AG04450 (cell line): ENCODE data around the gene ZFYVE21. TPM values are rescaled to one million over a fixed set of nuclear protein-coding genes. Genes with fewer than 3 reads are reported as not detected.

Source experiments
- CTCF ChIA-PET: fragments of 300-600, 350-600 bp; formaldehyde crosslinking; extraction: SDS; loops from one replicate; lab custom pipeline; 2022; ENCODE audit warnings: antibody characterized with exemption, inconsistent platforms; lab: Charles Lee
- POLR2A ChIA-PET: fragments of 350-600 bp; formaldehyde crosslinking; extraction: SDS; loops from one replicate; lab custom pipeline; 2021; ENCODE audit warnings: antibody characterized with exemption, inconsistent platforms; lab: Yijun Ruan, JAX
- DNase-seq: peaks from one replicate; pipeline ENCODE4 v3.0.0-alpha.2; 2011; ENCODE audit warnings: low read depth, low spot score
- H3K27ac ChIP-seq: one replicate; pipeline ENCODE4 v1.5.1; 2012; ENCODE audit warnings: low read depth, low read length, control low read depth
- H3K27me3 ChIP-seq: one replicate; pipeline ENCODE4 v1.6.0; 2012; ENCODE audit warnings: low read length; ENCODE audit not compliant: control insufficient read depth, insufficient read depth
- H3K4me3 ChIP-seq: 2 replicates; pipeline ENCODE4 v1.5.1; 2011; ENCODE audit warnings: mild to moderate bottlenecking, low read depth, low read length, control low read depth
- H3K9me3 ChIP-seq: 2 replicates; pipeline ENCODE4 v1.5.1; 2012; ENCODE audit warnings: low read length; ENCODE audit not compliant: control insufficient read depth, insufficient read depth
- CTCF ChIP-seq: IDR thresholded peaks from 2 replicates; pipeline ENCODE4 v1.5.1; 2011; ENCODE audit warnings: low read depth, low read length, control low read depth, inconsistent platforms
- polyA plus RNA-seq: library from polyadenylated mRNA; depleted of rRNA; stranded (reverse); fragments of >200 nt; gene quantifications from 2 replicates; pipeline ENCODE4 v1.2.3, GENCODE V29; 2011

ZFYVE21 gene
- polyA plus RNA-seq, 1 experiment: 77.5 TPM

- no peaks in the 10 kb centered on the region for H3K27me3 ChIP-seq
- TF ChIP-seq CTCF: no peak
- H3K27ac ChIP-seq: no peak overlapping the region
- DNase-seq: no peak
- H3K9me3 ChIP-seq: no peaks in the 10 kb centered on the region
- ChIA-PET POLR2A (no interaction called here), CTCF (no interaction called here)
- H3K4me3 ChIP-seq: no peak overlapping the region
Measured at GRCh38 chr14:103710771-103711377, 4.7 kb upstream of the ZFYVE21 start.

- DNase-seq: no peak
- no peak overlapping the region for H3K4me3 ChIP-seq
- H3K27me3 ChIP-seq: no peaks in the 10 kb centered on the region
- ChIA-PET CTCF (no interaction called here), POLR2A (no interaction called here)
- no peaks in the 10 kb centered on the region for H3K9me3 ChIP-seq
- no peak for TF ChIP-seq CTCF
- H3K27ac ChIP-seq: no peak overlapping the region
Measured at GRCh38 chr14:103711516-103712431, 3.8 kb upstream of the ZFYVE21 start.

GRCh38 chr14:103712633-103713247 lies 2.9 kb upstream of the ZFYVE21 start:
- ChIA-PET CTCF (no interaction called here), POLR2A (no interaction called here)
- no peak for DNase-seq
- TF ChIP-seq CTCF: no peak
- H3K27me3 ChIP-seq: no peaks in the 10 kb centered on the region
- H3K4me3 ChIP-seq: no peak overlapping the region
- no peaks in the 10 kb centered on the region for H3K9me3 ChIP-seq
- H3K27ac ChIP-seq: no peak overlapping the region

- ChIA-PET CTCF (no interaction called here), POLR2A (interaction anchor here (0.6 kb wide), 1 partner anchor 22 kb away, joined by 9 read pairs; no protein-coding TSS in a partner anchor)
- DNase-seq: no peak
- H3K9me3 ChIP-seq: no peaks in the 10 kb centered on the region
- no peak overlapping the region for H3K27ac ChIP-seq
- H3K4me3 ChIP-seq: no peak overlapping the region
- TF ChIP-seq CTCF: no peak
- no peaks in the 10 kb centered on the region for H3K27me3 ChIP-seq
Measured at GRCh38 chr14:103713304-103714062, 2.1 kb upstream of the ZFYVE21 start.
